ENCODE measurements around the gene HEXB. TPM values are rescaled to one million over a fixed set of nuclear protein-coding genes. Genes with fewer than 3 reads are reported as not detected.

HEXB gene
- total and polyA plus RNA-seq, 2 of the 13 experiments (the other 11 are each of a cell fraction or from before 2014, with no cell fraction given) = 100 to 104 TPM

DNA sequence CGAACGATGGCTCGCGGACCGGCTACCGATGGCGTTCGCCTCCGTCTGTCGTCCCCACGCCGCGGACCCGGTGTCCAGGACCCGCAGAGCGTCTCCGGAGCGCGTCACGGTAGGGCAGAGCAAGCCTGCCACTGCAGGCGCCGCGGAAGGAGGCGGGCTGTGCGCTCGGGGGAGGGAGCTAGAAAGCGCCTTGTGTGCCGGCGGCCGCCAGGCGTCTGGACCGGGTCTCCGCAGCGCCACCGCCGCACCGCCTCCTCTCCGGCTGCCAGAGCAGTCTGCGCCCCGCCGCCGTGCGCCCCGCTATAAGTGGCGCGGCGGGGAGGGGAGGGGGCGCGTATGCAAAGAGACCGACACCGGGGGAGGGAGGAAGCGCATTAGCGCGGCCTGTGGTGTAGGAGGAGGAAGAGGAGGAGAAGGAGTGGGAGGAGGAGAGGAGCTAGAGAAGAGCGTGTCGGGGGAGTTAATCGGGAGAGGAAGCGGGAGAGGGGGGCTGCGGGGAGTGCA, 44.5 kb upstream of the HEXB start, which contains the start of gene ENC1 (continued):
- no peak for TF ChIP-seq ZNF317 (CRISPR knock-in tag; IDR thresholded peaks at IDR 0.05)
- no peak for TF ChIP-seq ZNF432 (CRISPR knock-in tag; IDR thresholded peaks at IDR 0.05; ENCODE audit: borderline replicate concordance)
- no peak for TF ChIP-seq ZBTB42 (CRISPR knock-in tag; IDR thresholded peaks at IDR 0.05)
- TF ChIP-seq HNF4G (IDR thresholded peaks at IDR 0.05; ENCODE audit: borderline replicate concordance, low read depth, low read length) = no peak; the same call in 1 of the 2 replicates
- TF ChIP-seq HNF4G (CRISPR knock-in tag; IDR thresholded peaks at IDR 0.05; ENCODE audit: borderline replicate concordance, low read depth) = no peak; the same call in 1 of the 2 replicates
- no peak for TF ChIP-seq GTF3A (CRISPR knock-in tag; conservative IDR thresholded peaks at IDR 0.05)
- peak; percentile 32; the same call in 1 of the 2 replicates for TF ChIP-seq HMG20A (CRISPR knock-in tag; IDR thresholded peaks at IDR 0.05; ENCODE audit: borderline replicate concordance)
- TF ChIP-seq DRAP1 (CRISPR knock-in tag; IDR thresholded peaks at IDR 0.05) = peak; percentile 100
- 0 out of 2 replicates have a peak, but pooled peaks have one; percentile 0 for TF ChIP-seq ZFY (CRISPR knock-in tag; IDR thresholded peaks at IDR 0.05)
- TF ChIP-seq U2AF2 (IDR thresholded peaks at IDR 0.05; ENCODE audit: low read depth, low read length) = no peak
- peak; percentile 69; the same call in 1 of the 2 replicates for TF ChIP-seq ZFP41 (CRISPR knock-in tag; IDR thresholded peaks at IDR 0.05; ENCODE audit: borderline replicate concordance)
- TF ChIP-seq WIZ (CRISPR knock-in tag; IDR thresholded peaks at IDR 0.05) = no peak; the same call in 1 of the 2 replicates
- TF ChIP-seq ZNF383 (CRISPR knock-in tag; IDR thresholded peaks at IDR 0.05; ENCODE audit: borderline replicate concordance) = no peak
- TF ChIP-seq, protein P1, sequence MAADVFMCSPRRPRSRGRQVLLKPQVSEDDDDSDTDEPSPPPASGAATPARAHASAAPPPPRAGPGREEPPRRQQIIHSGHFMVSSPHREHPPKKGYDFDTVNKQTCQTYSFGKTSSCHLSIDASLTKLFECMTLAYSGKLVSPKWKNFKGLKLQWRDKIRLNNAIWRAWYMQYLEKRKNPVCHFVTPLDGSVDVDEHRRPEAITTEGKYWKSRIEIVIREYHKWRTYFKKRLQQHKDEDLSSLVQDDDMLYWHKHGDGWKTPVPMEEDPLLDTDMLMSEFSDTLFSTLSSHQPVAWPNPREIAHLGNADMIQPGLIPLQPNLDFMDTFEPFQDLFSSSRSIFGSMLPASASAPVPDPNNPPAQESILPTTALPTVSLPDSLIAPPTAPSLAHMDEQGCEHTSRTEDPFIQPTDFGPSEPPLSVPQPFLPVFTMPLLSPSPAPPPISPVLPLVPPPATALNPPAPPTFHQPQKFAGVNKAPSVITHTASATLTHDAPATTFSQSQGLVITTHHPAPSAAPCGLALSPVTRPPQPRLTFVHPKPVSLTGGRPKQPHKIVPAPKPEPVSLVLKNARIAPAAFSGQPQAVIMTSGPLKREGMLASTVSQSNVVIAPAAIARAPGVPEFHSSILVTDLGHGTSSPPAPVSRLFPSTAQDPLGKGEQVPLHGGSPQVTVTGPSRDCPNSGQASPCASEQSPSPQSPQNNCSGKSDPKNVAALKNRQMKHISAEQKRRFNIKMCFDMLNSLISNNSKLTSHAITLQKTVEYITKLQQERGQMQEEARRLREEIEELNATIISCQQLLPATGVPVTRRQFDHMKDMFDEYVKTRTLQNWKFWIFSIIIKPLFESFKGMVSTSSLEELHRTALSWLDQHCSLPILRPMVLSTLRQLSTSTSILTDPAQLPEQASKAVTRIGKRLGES (CRISPR knock-in tag; IDR thresholded peaks at IDR 0.05; ENCODE audit: borderline replicate concordance) = no peak
- TF ChIP-seq LBX2 (CRISPR knock-in tag; IDR thresholded peaks at IDR 0.05; ENCODE audit: borderline replicate concordance) = no peak
- TF ChIP-seq ZNF546 (CRISPR knock-in tag; conservative IDR thresholded peaks at IDR 0.05) = 0 out of 2 replicates have a peak, but pooled peaks have one; percentile 81
- TF ChIP-seq PRMT3 (CRISPR knock-in tag; IDR thresholded peaks at IDR 0.05; ENCODE audit: borderline replicate concordance, low read depth) = peak; percentile 96; the same call in 1 of the 2 replicates
- TF ChIP-seq, protein P2, sequence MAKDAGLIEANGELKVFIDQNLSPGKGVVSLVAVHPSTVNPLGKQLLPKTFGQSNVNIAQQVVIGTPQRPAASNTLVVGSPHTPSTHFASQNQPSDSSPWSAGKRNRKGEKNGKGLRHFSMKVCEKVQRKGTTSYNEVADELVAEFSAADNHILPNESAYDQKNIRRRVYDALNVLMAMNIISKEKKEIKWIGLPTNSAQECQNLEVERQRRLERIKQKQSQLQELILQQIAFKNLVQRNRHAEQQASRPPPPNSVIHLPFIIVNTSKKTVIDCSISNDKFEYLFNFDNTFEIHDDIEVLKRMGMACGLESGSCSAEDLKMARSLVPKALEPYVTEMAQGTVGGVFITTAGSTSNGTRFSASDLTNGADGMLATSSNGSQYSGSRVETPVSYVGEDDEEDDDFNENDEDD (CRISPR knock-in tag; IDR thresholded peaks at IDR 0.05; ENCODE audit: borderline replicate concordance) = peak; percentile 68; the same call in 1 of the 2 replicates
- peak; percentile 43 for TF ChIP-seq RBM39 (IDR thresholded peaks at IDR 0.05; ENCODE audit: low read depth, low read length, poor library complexity, severe bottlenecking)
- peak; percentile 95 for TF ChIP-seq SNAPC2 (CRISPR knock-in tag; IDR thresholded peaks at IDR 0.05)
- peak; percentile 62; the same call in 1 of the 2 replicates for TF ChIP-seq ZNF280B (CRISPR knock-in tag; IDR thresholded peaks at IDR 0.05; ENCODE audit: borderline replicate concordance)
- TF ChIP-seq, protein P3, sequence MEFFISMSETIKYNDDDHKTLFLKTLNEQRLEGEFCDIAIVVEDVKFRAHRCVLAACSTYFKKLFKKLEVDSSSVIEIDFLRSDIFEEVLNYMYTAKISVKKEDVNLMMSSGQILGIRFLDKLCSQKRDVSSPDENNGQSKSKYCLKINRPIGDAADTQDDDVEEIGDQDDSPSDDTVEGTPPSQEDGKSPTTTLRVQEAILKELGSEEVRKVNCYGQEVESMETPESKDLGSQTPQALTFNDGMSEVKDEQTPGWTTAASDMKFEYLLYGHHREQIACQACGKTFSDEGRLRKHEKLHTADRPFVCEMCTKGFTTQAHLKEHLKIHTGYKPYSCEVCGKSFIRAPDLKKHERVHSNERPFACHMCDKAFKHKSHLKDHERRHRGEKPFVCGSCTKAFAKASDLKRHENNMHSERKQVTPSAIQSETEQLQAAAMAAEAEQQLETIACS (CRISPR knock-in tag; IDR thresholded peaks at IDR 0.05) = no peak

Data from HepG2 (cell line).